Bronchial epithelial cell (primary cell): ENCODE data around the gene CSK. TPM values are rescaled to one million over a fixed set of nuclear protein-coding genes. Genes with fewer than 3 reads are reported as not detected.

ENCODE experiments used
- DNase-seq: peaks from one replicate; pipeline ENCODE4 v3.0.0-alpha.2; 2010; ENCODE audit warnings: low read depth
- FAIRE-seq: peaks from 2 replicates; lab custom pipeline; 2011; peaks lifted over from hg19 to GRCh38; lab: Jason Lieb, UNC
- H3K27me3 ChIP-seq: 2 replicates; pipeline ENCODE4 v1.5.1; 2011; ENCODE audit warnings: low read length; ENCODE audit not compliant: control insufficient read depth, insufficient read depth
- H3K36me3 ChIP-seq: 2 replicates; pipeline ENCODE4 v1.5.1; 2011; ENCODE audit warnings: low read length; ENCODE audit not compliant: control insufficient read depth, insufficient read depth
- H3K4me3 ChIP-seq: 2 replicates; pipeline ENCODE4 v1.5.1; 2011; ENCODE audit warnings: mild to moderate bottlenecking, low read depth, low read length, control low read depth
- total RNA-seq: library from RNA; depleted of rRNA; stranded (reverse); fragments of >200 nt; gene quantifications from 2 replicates; pipeline ENCODE4 v1.2.1, GENCODE V29; 2014
- TF ChIP-seq, protein P1 (sequence below): IDR thresholded peaks from 2 replicates; pipeline ENCODE4 v1.5.1; 2011; ENCODE audit warnings: mild to moderate bottlenecking, moderate library complexity, low read length, control low read depth, inconsistent platforms; ENCODE audit not compliant: insufficient read depth, severe bottlenecking

CSK gene
- total RNA-seq, 1 donor from 2014 or later = 29.2 TPM

DNA sequence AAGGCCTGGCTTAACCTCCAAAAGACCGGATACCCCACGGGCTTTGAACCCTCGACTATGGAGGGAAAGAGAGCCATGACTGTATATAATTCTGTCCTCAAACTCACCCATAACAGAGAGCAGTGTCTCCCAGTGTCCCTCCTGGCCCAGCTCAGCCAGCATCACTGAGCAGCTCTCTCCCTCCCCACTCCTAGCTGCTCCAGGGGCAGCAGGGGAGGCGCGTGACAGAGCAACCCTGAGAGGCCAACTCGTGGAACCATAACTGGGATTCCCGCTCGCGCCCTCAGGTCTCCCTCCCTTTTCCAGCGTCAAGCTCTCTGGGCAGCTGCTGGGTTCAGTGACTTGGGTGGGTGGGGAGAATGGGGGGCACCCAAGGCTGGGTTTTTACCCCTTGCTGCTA, 44.0 kb downstream of the CSK start:
- TF ChIP-seq, protein P1, sequence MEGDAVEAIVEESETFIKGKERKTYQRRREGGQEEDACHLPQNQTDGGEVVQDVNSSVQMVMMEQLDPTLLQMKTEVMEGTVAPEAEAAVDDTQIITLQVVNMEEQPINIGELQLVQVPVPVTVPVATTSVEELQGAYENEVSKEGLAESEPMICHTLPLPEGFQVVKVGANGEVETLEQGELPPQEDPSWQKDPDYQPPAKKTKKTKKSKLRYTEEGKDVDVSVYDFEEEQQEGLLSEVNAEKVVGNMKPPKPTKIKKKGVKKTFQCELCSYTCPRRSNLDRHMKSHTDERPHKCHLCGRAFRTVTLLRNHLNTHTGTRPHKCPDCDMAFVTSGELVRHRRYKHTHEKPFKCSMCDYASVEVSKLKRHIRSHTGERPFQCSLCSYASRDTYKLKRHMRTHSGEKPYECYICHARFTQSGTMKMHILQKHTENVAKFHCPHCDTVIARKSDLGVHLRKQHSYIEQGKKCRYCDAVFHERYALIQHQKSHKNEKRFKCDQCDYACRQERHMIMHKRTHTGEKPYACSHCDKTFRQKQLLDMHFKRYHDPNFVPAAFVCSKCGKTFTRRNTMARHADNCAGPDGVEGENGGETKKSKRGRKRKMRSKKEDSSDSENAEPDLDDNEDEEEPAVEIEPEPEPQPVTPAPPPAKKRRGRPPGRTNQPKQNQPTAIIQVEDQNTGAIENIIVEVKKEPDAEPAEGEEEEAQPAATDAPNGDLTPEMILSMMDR = no peak
- Histone ChIP-seq H3K36me3 (no peaks in the 10 kb centered on the region), H3K4me3 (no peak overlapping the region), H3K27me3 (peaks cover 19% of the 10 kb centered on the region)
- no peak for DNase-seq
- no peak for FAIRE-seq

DNA sequence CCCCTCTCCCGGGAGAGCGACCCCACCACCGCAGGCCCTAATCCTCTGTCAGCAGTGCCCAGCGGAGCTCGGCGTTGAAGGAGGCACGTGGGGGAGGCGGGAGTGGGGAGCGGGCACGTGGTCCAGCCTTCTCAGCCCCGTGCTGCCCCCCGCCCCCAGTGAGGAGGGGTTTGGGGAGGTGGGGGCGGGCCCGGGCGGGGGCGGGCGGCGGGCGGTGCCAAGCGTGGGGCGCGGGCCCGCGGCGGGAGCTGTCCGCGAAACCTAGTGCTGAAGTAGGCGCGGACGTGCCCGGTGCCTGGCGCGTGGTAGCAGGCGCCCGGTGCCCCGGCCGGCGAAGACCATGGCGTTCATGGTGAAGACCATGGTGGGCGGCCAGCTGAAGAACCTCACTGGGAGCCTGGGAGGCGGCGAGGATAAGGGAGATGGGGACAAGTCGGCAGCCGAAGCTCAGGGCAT, 44.5 kb downstream of the CSK start, which contains the start of gene CPLX3:
Gene CPLX3, plus strand, starts transcription at position 264 of the 456 bp plus-strand sequence. Its CDS starts 77 bp downstream, at position 341.
- TF ChIP-seq, protein P1 = no peak
- FAIRE-seq (no peak), DNase-seq (no peak)
- H3K36me3 ChIP-seq = no peaks in the 10 kb centered on the region
- H3K4me3 ChIP-seq = no peak within 1 kb of the TSS
- H3K27me3 ChIP-seq = peaks cover 19% of the 10 kb centered on the region

DNA sequence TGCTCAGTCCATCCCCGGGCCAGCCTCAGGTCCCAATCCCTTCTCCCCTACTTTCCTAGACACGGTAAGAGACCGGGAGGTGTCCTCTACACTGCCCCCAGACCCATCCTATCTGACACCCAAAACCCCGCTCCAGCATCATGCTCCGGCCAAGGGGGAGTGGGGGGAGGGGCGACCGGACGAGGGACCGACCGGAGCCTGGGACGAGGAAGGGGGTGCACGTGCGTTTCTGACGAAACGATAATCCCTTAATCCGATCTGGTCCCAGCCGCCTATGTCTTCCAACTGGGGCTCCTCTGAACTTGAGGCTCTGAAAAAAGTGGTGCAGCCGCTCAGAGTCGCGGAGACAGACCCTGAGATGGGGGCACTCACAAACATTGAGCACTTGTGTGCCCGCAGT, 45.0 kb downstream of the CSK start:
- DNase-seq = no peak
- Histone ChIP-seq H3K36me3 (no peaks in the 10 kb centered on the region), H3K27me3 (peaks cover 19% of the 10 kb centered on the region), H3K4me3 (no peak overlapping the region)
- no peak for FAIRE-seq
- TF ChIP-seq, protein P1 = no peak

DNA sequence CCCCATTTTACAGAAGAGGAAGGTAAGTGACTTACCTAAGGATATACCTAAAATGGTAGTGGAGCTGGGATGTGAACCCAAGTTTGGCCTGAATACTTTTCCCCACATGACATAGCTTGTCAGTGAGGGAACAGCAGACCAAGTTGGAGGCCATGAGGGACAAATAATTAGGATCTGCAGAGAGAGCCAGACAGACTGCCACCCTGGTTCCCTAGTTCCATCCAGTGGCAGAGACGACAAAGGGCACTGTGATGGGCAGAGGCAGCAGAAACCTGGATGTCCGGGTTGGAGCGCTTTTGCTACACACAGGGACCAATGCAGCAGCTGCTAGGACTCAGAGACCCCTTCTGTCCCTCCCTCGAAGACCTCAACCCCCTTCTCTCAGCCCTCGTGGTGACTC, 45.7 kb downstream of the CSK start:
- Histone ChIP-seq H3K4me3 (no peak overlapping the region), H3K27me3 (peaks cover 19% of the 10 kb centered on the region), H3K36me3 (no peaks in the 10 kb centered on the region)
- FAIRE-seq (no peak), DNase-seq (no peak)
- TF ChIP-seq, protein P1 = no peak

DNA sequence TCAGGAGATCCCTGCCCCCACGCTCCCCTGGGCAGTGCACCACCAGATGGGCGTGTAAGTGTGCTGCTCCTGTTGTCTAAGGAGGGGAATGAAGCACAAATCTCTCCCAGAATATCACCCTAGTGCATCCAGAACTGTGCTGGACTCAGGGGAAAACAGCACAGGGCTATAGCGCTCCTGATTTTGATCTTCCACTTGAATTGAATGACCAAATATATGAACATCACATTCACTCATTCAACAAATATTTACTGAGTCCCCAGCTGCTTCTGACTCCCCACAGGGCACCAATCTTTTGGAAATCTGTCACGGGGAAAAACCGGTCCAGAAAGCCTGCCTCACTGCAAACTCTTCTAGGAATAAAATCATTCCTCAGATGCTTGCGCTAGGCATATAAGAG, 47.0 kb downstream of the CSK start:
- DNase-seq = no peak
- no peak for FAIRE-seq
- TF ChIP-seq, protein P1 = no peak
- peaks cover 19% of the 10 kb centered on the region for H3K27me3 ChIP-seq
- H3K36me3 ChIP-seq = no peaks in the 10 kb centered on the region
- no peak overlapping the region for H3K4me3 ChIP-seq

DNA sequence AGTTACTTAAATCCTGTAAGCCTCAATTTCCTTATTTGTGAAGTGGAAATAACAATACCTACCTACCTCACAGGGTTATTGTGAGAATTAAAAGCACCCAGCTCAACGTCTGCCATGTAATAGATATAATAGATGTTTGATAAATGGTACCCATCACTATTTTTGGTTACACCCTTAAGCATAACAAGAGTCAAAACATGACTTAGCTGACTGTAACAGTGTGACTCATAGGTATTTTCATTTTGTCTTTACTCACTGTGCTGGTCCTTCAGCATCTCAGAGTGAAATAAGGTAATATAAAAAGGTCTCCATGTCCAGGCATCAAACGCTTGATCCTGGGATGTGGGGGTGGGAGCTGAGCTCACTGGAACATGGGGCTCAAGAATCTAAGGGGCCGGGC, 47.6 kb downstream of the CSK start:
- TF ChIP-seq, protein P1 = no peak
- no peak overlapping the region for H3K4me3 ChIP-seq
- peaks cover 19% of the 10 kb centered on the region for H3K27me3 ChIP-seq
- peak; percentile 43 for DNase-seq
- FAIRE-seq = no peak
- H3K36me3 ChIP-seq = no peaks in the 10 kb centered on the region
